HS-5 (cell line): ENCODE measurements around the gene THEMIS.
"Not testable (repeated sequence)": the region's sequence is repeated elsewhere in the genome, so short reads cannot be mapped to it uniquely, and the experiment has no call there.

Experiments
- DNase-seq: peaks from one replicate; pipeline ENCODE4 v3.0.0-alpha.2; 2012; ENCODE audit warnings: low read depth

Gene THEMIS

GRCh38 chr6:127900935-127901334 lies at the start of gene THEMIS:
Gene THEMIS (minus strand): TSS chr6:127901058. CDS start chr6:127900932, 126 bp downstream.
- DNase-seq: no peak

- no peak for DNase-seq
Measured at GRCh38 chr6:127949251-127949650, 48.4 kb upstream of the THEMIS start.

GRCh38 chr6:127946388-127946787 lies 45.5 kb upstream of the THEMIS start:
- DNase-seq: no peak

GRCh38 chr6:127945434-127946097 lies 44.7 kb upstream of the THEMIS start:
- DNase-seq: no peak

- no peak for DNase-seq
Measured at GRCh38 chr6:127941228-127941627, 40.4 kb upstream of the THEMIS start.

GRCh38 chr6:127939442-127940066 lies 38.7 kb upstream of the THEMIS start:
- no peak for DNase-seq

GRCh38 chr6:127938701-127939100 lies 37.8 kb upstream of the THEMIS start:
- no peak for DNase-seq

GRCh38 chr6:127937747-127938146 lies 36.9 kb upstream of the THEMIS start:
- DNase-seq: no peak

GRCh38 chr6:127937102-127937501 lies 36.2 kb upstream of the THEMIS start:
- no peak for DNase-seq

- DNase-seq: no peak
Measured at GRCh38 chr6:127934956-127935355, 34.1 kb upstream of the THEMIS start.

- no peak for DNase-seq
Measured at GRCh38 chr6:127933852-127934840, 33.3 kb upstream of the THEMIS start.

- DNase-seq: no peak
Measured at GRCh38 chr6:127933137-127933536, 32.3 kb upstream of the THEMIS start.

- DNase-seq: no peak
Measured at GRCh38 chr6:127932708-127933107, 31.9 kb upstream of the THEMIS start.

GRCh38 chr6:127926441-127926840 lies 25.6 kb upstream of the THEMIS start:
- DNase-seq: not testable (repeated sequence)

GRCh38 chr6:127924440-127924839 lies 23.6 kb upstream of the THEMIS start:
- no peak for DNase-seq

GRCh38 chr6:127924031-127924430 lies 23.2 kb upstream of the THEMIS start:
- DNase-seq: no peak

GRCh38 chr6:127923135-127923534 lies 22.3 kb upstream of the THEMIS start:
- no peak for DNase-seq

- DNase-seq: no peak
Measured at GRCh38 chr6:127921982-127922381, 21.1 kb upstream of the THEMIS start.

GRCh38 chr6:127920804-127921203 lies 19.9 kb upstream of the THEMIS start:
- DNase-seq: no peak

GRCh38 chr6:127918506-127919427 lies 17.9 kb upstream of the THEMIS start:
- DNase-seq: no peak

- DNase-seq: no peak
Measured at GRCh38 chr6:127917766-127918165, 16.9 kb upstream of the THEMIS start.

GRCh38 chr6:127914240-127914639 lies 13.4 kb upstream of the THEMIS start:
- no peak for DNase-seq
